Common myeloid progenitor, CD34-positive (primary cell): ENCODE measurements around the gene POU2F1.

Source experiments
- CTCF ChIA-PET: fragments of 350-600 bp; sonication (Branson Sonifier 250); formaldehyde crosslinking; loops from one replicate; lab custom pipeline; 2021; ENCODE audit warnings: antibody characterized with exemption; lab: Charles Lee
- POLR2A ChIA-PET: fragments of 350-600 bp; sonication (Branson Sonifier 250); formaldehyde crosslinking; loops from one replicate; lab custom pipeline; 2021; ENCODE audit warnings: antibody characterized with exemption; lab: Charles Lee
- DNase-seq, 3 donors: peaks; one replicate each; pipeline versions ENCODE4 v3.0.0 to v3.0.0-alpha.2; 2013
- H3K27ac ChIP-seq, 2 experiments: 1 replicate in 1 of 2; 2 replicates in 1 of 2; pipeline ENCODE4 v1.7.0; 2013; ENCODE audit warnings: inconsistent platforms in 2 of 2, low read length in 2 of 2, mild to moderate bottlenecking in 2 of 2, low read depth in 1 of 2, moderate library complexity in 1 of 2; ENCODE audit not compliant: severe bottlenecking in 2 of 2, insufficient read depth in 1 of 2, poor library complexity in 1 of 2
- H3K27me3 ChIP-seq, 5 experiments: replicated peaks in 2 of 5; 1 replicate in 3 of 5; 2 replicates in 2 of 5; pipeline versions ENCODE4 v1.6.1 to v1.7.0; 2013; ENCODE audit warnings: low read length in 4 of 5, mild to moderate bottlenecking in 2 of 5, moderate library complexity in 2 of 5, inconsistent platforms in 1 of 5; ENCODE audit not compliant: insufficient read depth in 5 of 5, control insufficient read depth in 4 of 5
- H3K36me3 ChIP-seq, 4 experiments: 1 replicate in 2 of 4; 2 replicates in 2 of 4; pipeline versions ENCODE4 v1.6.1 to v1.7.0; 2013; ENCODE audit warnings: low read length in 3 of 4, control low read depth in 1 of 4, mild to moderate bottlenecking in 1 of 4; ENCODE audit not compliant: control insufficient read depth in 4 of 4, insufficient read depth in 4 of 4
- H3K4me1 ChIP-seq, 4 experiments: 1 replicate in 3 of 4; 2 replicates in 1 of 4; pipeline versions ENCODE4 v1.6.1 to v1.7.1; 2013; ENCODE audit warnings: low read length in 3 of 4, mild to moderate bottlenecking in 3 of 4, control low read depth in 1 of 4, inconsistent platforms in 1 of 4, moderate library complexity in 1 of 4; ENCODE audit not compliant: control insufficient read depth in 4 of 4, insufficient read depth in 4 of 4; ENCODE audit errors: control extremely low read depth in 1 of 4
- H3K4me3 ChIP-seq, 7 experiments: 1 replicate in 4 of 7; 2 replicates in 3 of 7; pipeline versions ENCODE4 v1.5.1 to v1.7.0; 2013; ENCODE audit warnings: mild to moderate bottlenecking in 7 of 7, low read length in 6 of 7, moderate library complexity in 6 of 7, inconsistent platforms in 2 of 7, low read depth in 2 of 7, control low read depth in 1 of 7; ENCODE audit not compliant: insufficient read depth in 4 of 7, control insufficient read depth in 1 of 7; ENCODE audit errors: extremely low read depth in 1 of 7
- H3K9me3 ChIP-seq, 5 experiments: 1 replicate in 4 of 5; 2 replicates in 1 of 5; pipeline versions ENCODE4 v1.6.1 to v1.7.1; 2013; ENCODE audit warnings: low read length in 4 of 5, mild to moderate bottlenecking in 2 of 5, inconsistent platforms in 1 of 5, low read depth in 1 of 5, moderate library complexity in 1 of 5; ENCODE audit not compliant: control insufficient read depth in 4 of 5, insufficient read depth in 2 of 5; ENCODE audit errors: control extremely low read depth in 1 of 5
- WGBS: methylation state at CpG from one replicate; pipeline ENCODE4 v1.1.5; 2013; ENCODE audit not compliant: insufficient coverage; 5-methylcytosine and 5-hydroxymethylcytosine counted together

The POU2F1 gene

GRCh38 chr1:167412920-167413319 is 192.2 kb downstream of the POU2F1 start:
- H3K27me3 ChIP-seq: no peaks in the 10 kb centered on the region
- H3K27ac ChIP-seq: no peak overlapping the region
- ChIA-PET POLR2A (no interaction called here), CTCF (interaction anchor here (1.0 to 3.0 kb wide), 3 partner anchors 8 to 149 kb away, joined by 3 to 14 read pairs (median 3); no protein-coding TSS in a partner anchor)
- 88% methylated on average over 4 of the region's 5 CpGs for WGBS
- H3K4me1 ChIP-seq: no peaks in the 10 kb centered on the region
- H3K9me3 ChIP-seq: no peaks in the 10 kb centered on the region
- DNase-seq: peak in 2 of 3 donors; percentile 28 to 46
- peaks cover 11 to 35% (median 19%) of the 10 kb centered on the region in 4 experiments for H3K36me3 ChIP-seq
- no peak overlapping the region for H3K4me3 ChIP-seq

- CTCF ChIA-PET: interaction anchor here (1.0 to 3.0 kb wide), 2 partner anchors 8 to 12 kb away, joined by 3 to 14 read pairs; no protein-coding TSS in a partner anchor
- H3K36me3 ChIP-seq: peaks cover 9 to 35% (median 19%) of the 10 kb centered on the region in 4 experiments
- H3K9me3 ChIP-seq: no peaks in the 10 kb centered on the region
- WGBS: 100% methylated on average over 1 of the region's 3 CpGs
- no peaks in the 10 kb centered on the region for H3K27me3 ChIP-seq
- no peak for DNase-seq
- H3K27ac ChIP-seq: no peak overlapping the region
- POLR2A ChIA-PET: no interaction called here
- no peak overlapping the region for H3K4me3 ChIP-seq
- H3K4me1 ChIP-seq: no peaks in the 10 kb centered on the region
Measured at GRCh38 chr1:167413328-167413727, 192.6 kb downstream of the POU2F1 start.

- H3K4me1 ChIP-seq: peaks cover 0 to 4% (median 1%) of the 10 kb centered on the region in 4 experiments
- H3K27ac ChIP-seq: no peak overlapping the region
- ChIA-PET POLR2A (no interaction called here), CTCF (interaction anchor here (1.3 to 1.4 kb wide), 2 partner anchors 11 to 118 kb away, joined by 3 to 5 read pairs; no protein-coding TSS in a partner anchor)
- no peak for DNase-seq
- H3K4me3 ChIP-seq: no peak overlapping the region
- WGBS: no CpG with 5 or more reads among the region's 1 CpG
- no peaks in the 10 kb centered on the region for H3K27me3 ChIP-seq
- peaks cover 9 to 35% (median 18%) of the 10 kb centered on the region in 4 experiments for H3K36me3 ChIP-seq
- no peaks in the 10 kb centered on the region for H3K9me3 ChIP-seq
Measured at GRCh38 chr1:167416506-167416905, 195.8 kb downstream of the POU2F1 start.

GRCh38 chr1:167418391-167418790 is 197.7 kb downstream of the POU2F1 start:
- Histone ChIP-seq H3K27ac (no peak overlapping the region), H3K4me3 (no peak overlapping the region), H3K4me1 (peaks cover 0 to 4% (median 1%) of the 10 kb centered on the region in 4 experiments), H3K9me3 (no peaks in the 10 kb centered on the region), H3K27me3 (no peaks in the 10 kb centered on the region), H3K36me3 (peaks cover 5 to 22% (median 12%) of the 10 kb centered on the region in 4 experiments)
- no peak for DNase-seq
- POLR2A ChIA-PET: interaction anchor here (0.7 kb wide), 1 partner anchor 34 kb away, joined by 4 read pairs; no protein-coding TSS in a partner anchor
- CTCF ChIA-PET: interaction anchor here (0.7 to 1.6 kb wide), 2 partner anchors 20 to 79 kb away, joined by 3 to 4 read pairs; no protein-coding TSS in a partner anchor

GRCh38 chr1:167419245-167419644 is 198.6 kb downstream of the POU2F1 start:
- Histone ChIP-seq H3K27me3 (no peaks in the 10 kb centered on the region), H3K9me3 (no peaks in the 10 kb centered on the region), H3K27ac (no peak overlapping the region), H3K4me1 (peaks cover 0 to 4% (median 1%) of the 10 kb centered on the region in 4 experiments), H3K4me3 (no peak overlapping the region), H3K36me3 (peaks cover 5 to 20% (median 11%) of the 10 kb centered on the region in 4 experiments)
- CTCF ChIA-PET: no interaction called here
- DNase-seq: no peak
- POLR2A ChIA-PET: no interaction called here

GRCh38 chr1:167420510-167420909 is 199.8 kb downstream of the POU2F1 start:
- CTCF ChIA-PET: no interaction called here
- POLR2A ChIA-PET: no interaction called here
- Histone ChIP-seq H3K4me3 (no peak overlapping the region), H3K4me1 (peaks cover 0 to 4% (median 1%) of the 10 kb centered on the region in 4 experiments), H3K27ac (no peak overlapping the region), H3K9me3 (no peaks in the 10 kb centered on the region), H3K27me3 (no peaks in the 10 kb centered on the region), H3K36me3 (peaks cover 5 to 15% (median 12%) of the 10 kb centered on the region in 4 experiments)
- 100% methylated on average over 1 of the region's 3 CpGs for WGBS
- DNase-seq: peak in 2 of 3 donors; percentile 19 to 29
